22Rv1 (cell line): Measurements from ENCODE around the gene LRRC45.

Experiments
- CTCF ChIP-seq: fragments of 450-650 bp; IDR thresholded peaks from 2 replicates; pipeline ENCODE4 v1.5.1; 2017; ENCODE audit warnings: mild to moderate bottlenecking
- ZFX ChIP-seq: fragments of 450-650 bp; IDR thresholded peaks from 2 replicates; pipeline ENCODE4 v1.6.1; 2017; ENCODE audit warnings: antibody characterized with exemption, borderline replicate concordance

- no peak for TF ChIP-seq CTCF
- TF ChIP-seq ZFX = no peak
These were observed 7.7 kb upstream of the LRRC45 start for GRCh38 chr17:82015311-82015971.
